ENCODE data around the gene DMD.
A peak's percentile ranks its signal among the peaks of the same experiment; 100 is the strongest.
"Not testable (repeated sequence)": the region's sequence is repeated elsewhere in the genome, so short reads cannot be mapped to it uniquely, and the experiment has no call there.

The DMD gene

GRCh38 chrX:32448320-32448719 is 763.0 kb downstream of the DMD start:
- in situ Hi-C loops (cut with MboI; ENCODE audit: low pct_unique_long_range_greater_than_20kb, low sequenced_read_pairs), result no loop called here

GRCh38 chrX:32447640-32448039 is 763.7 kb downstream of the DMD start:
- in situ Hi-C loops (cut with MboI; ENCODE audit: low pct_unique_long_range_greater_than_20kb, low sequenced_read_pairs), result no loop called here
- no peak for DNase-seq

More at GRCh38 chrX:32448320-32448719, 763.0 kb downstream of the DMD start:
- DNase-seq, result peak; percentile 48

GRCh38 chrX:32443841-32444240 is 767.5 kb downstream of the DMD start:
- no peak for DNase-seq
- in situ Hi-C loops (cut with MboI; ENCODE audit: low pct_unique_long_range_greater_than_20kb, low sequenced_read_pairs), result no loop called here

DNA sequence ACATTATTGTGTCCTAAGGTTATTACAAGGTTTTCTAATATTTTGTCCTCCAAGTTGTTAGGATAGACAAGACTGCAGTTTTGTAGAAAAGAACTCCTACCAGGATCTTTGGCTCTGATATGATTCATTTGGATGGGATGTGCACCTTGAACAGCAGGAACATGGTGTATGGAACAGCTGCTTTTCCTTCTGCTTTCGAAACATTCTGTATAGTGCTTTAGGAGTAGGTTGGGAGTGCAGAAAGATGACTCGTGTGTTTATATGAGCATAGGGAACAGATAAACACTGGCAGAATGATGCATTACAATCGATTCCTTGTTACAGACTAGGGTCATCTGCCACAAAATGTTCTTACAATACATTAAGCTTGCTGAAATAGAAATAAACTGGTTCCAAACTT is 790.1 kb downstream of the DMD start:
- no peak for DNase-seq
- in situ Hi-C loops (cut with MboI; ENCODE audit: low pct_unique_long_range_greater_than_20kb, low sequenced_read_pairs), result no loop called here

GRCh38 chrX:32408389-32408788 is 803.0 kb downstream of the DMD start:
- in situ Hi-C loops (cut with MboI; ENCODE audit: low pct_unique_long_range_greater_than_20kb, low sequenced_read_pairs), result no loop called here
- DNase-seq, result peak; percentile 4

- in situ Hi-C loops (cut with MboI; ENCODE audit: low pct_unique_long_range_greater_than_20kb, low sequenced_read_pairs), result no loop called here
- DNase-seq, result no peak
Measured at GRCh38 chrX:32397562-32398216, 813.7 kb downstream of the DMD start.

DNA sequence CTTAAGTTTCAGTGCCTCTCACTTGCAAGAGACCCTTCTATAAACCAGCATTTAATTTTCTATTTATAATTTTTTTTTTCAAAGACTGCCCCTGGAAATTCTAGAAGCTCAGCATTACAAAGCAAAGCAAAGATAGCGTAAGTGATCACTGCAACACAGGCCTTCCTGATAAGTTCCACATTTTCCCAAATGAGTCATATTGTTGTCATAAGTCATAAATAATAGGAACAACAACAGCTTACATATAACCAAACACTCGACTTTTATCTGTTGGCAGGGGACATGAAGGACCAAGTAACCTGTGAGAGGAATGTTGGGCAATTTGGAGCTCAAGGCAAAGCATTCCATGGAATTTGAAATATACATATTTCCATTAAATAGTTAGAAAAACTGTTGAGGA is 815.5 kb downstream of the DMD start:
- in situ Hi-C loops (cut with MboI; ENCODE audit: low pct_unique_long_range_greater_than_20kb, low sequenced_read_pairs), result no loop called here
- no peak for DNase-seq

GRCh38 chrX:32392655-32393054 is 818.7 kb downstream of the DMD start:
- no peak for DNase-seq
- in situ Hi-C loops (cut with MboI; ENCODE audit: low pct_unique_long_range_greater_than_20kb, low sequenced_read_pairs), result no loop called here

DNA sequence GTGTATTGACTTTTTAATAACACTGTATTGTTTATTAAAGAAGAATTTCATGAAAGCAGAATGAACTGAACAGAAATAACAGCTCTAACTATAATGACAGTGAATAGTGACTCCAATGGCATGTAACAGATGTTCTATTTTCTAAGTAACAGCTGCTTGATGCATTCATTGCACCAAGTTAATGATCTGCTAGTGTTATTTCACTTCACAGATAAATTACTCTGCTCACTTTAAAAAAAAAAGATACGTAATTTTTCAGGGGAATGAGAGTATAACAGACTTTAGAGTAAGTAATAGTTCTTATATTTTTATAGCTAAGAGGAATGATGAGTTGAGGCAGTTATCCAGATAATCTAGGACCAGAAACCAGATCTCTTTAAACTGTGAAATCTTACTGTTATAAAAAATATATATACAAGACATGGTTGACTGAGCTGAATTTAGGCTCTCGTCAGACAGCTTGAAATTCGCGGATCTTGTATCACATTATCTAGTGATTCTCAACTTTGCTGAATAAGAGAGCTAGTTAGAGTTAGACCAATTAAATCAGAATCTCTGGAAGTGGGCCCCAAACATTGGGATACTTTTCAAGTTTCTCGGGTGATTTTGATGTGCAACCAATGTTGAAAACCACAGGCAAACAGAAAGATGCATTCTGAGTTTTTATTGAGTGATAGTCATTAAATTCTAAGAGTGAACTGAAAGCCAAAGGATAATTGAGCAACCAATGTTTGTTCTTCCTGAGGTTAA is 840.7 kb downstream of the DMD start:
- in situ Hi-C loops (cut with MboI; ENCODE audit: low pct_unique_long_range_greater_than_20kb, low sequenced_read_pairs), result no loop called here
- DNase-seq, result no peak

DNA sequence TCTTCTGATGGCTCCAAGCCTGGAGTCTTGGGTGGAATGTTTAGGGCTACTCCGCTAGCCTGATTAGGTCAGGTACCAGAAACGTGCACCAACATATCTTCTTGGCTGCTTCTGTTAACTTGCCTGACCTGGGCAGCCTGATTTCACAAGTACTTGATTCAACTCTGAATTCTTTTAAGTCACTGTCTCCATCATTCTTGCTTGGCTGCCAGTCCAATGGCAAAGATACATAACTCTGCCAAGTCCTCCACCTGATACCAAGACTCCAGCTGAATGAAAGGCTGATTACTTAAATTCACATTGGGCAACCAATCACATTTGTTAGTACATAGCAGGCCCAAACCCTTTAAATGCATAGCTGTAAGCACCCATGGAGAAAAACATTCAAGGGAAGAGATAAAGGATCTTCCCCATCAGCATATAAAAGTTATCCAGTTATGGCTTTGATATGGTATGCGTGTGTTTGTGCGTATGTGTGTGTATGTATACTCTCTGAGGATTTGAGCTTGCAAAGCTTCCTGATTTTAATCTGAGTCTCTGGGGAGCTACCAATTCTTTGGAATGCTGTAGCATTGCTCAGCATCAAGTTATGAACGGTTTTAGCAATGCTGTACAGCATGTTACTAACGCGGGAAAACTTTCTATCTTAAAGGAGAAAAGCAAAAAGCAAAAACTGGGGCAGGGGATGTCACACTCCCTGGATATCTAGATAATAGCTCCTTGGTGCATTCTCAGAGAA is 917.2 kb downstream of the DMD start:
- in situ Hi-C loops (cut with MboI; ENCODE audit: low pct_unique_long_range_greater_than_20kb, low sequenced_read_pairs), result no loop called here

DNA sequence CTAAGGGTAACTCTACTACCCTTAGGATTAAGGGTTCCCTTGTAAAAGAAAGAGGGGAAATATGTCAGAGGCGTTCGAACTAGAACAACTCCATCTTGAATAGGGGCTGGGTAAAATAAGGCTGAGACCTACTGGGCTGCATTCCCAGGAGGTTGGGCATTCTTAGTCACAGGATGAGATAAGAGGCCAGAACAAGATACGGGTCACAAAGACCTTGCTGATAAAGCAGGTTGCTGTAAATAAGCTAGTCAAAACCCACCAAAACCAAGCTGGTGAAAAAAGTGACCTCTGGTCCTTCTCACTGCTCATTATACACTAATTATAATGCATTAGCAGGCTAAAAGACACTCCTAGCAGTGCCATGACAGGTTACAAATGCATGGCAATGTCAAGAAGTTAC is 922.0 kb downstream of the DMD start:
- in situ Hi-C loops (cut with MboI; ENCODE audit: low pct_unique_long_range_greater_than_20kb, low sequenced_read_pairs), result no loop called here
- no peak for DNase-seq

More for the DNA sequence above, 917.2 kb downstream of the DMD start:
- no peak for DNase-seq

DNA sequence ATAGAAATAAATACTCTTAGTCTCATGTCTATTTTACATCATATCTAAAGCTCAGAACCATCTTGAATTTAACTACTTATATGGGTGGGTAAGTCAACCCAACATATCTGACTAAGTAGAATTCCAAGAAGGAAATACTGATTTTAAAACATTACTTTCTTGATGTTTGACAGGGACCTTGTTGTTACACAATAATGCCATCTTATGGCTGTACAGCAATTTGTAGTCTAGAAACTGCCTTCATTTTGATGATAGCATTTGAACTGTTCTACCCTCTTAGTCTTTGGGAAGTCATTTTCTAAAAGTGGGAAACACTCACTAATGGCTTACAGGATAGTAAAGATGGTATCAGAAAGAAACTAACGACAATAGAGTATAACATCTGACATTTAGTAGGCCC is 929.5 kb downstream of the DMD start:
- in situ Hi-C loops (cut with MboI; ENCODE audit: low pct_unique_long_range_greater_than_20kb, low sequenced_read_pairs), result no loop called here
- DNase-seq, result no peak

DNA sequence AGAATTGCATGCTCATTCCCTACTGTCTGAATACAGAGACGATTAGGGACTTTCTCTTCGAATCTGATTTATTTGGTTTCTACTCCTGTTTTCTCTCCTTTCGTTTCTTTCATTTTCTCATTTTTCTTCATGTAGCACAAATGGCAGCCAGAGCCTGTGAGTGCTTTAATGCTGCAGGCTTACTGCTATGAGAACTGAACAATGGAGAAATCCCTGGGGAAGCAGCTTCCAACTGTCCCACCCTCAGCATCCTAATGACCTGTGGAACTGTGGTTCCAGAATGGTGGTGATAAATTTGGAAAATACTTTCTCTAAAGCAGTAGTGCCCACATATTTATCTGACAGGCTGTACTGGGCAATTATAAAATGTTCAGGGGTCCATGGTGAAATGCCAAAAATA is 930.4 kb downstream of the DMD start:
- no peak for DNase-seq
- in situ Hi-C loops (cut with MboI; ENCODE audit: low pct_unique_long_range_greater_than_20kb, low sequenced_read_pairs), result no loop called here

DNA sequence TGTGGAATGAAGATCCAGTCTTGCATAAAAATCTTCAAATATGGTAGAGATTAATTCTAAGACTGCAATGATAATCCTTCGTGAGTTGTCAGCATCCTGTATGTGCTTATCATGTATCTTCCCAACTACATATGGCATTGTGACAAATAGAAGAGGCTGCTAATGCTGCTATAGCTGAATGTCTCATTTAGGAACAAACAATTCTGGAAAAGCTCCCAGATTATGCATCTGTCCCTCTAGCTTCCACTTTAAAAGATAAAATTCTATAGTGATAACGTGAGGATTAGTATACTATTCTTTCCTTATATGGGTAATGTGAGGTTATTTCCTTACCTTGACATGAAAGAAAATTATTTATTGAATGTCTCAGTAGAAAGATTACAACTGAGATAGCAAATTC is 930.9 kb downstream of the DMD start:
- no peak for DNase-seq
- in situ Hi-C loops (cut with MboI; ENCODE audit: low pct_unique_long_range_greater_than_20kb, low sequenced_read_pairs), result no loop called here

GRCh38 chrX:32276153-32276552 is 935.2 kb downstream of the DMD start:
- no peak for DNase-seq
- in situ Hi-C loops (cut with MboI; ENCODE audit: low pct_unique_long_range_greater_than_20kb, low sequenced_read_pairs), result no loop called here

DNA sequence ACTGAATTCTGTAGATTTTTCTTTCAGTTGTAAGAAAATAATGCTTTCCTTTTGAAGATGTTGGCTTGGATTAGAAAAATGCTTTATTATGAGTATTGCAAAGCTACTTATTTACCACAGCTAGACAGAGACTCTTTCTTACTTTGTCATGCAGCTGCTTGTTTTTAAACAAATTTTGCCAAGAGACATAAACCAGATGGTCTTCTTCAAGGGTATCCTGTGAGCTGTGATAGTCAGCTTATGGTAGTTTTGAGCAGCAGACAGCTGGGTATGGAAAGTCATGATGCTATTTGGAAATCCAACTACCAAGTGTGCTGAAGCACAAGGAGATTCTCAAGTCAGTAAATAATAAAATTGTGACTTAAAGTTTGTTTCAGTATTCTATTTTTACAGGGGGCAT is 941.5 kb downstream of the DMD start:
- DNase-seq, result no peak
- in situ Hi-C loops (cut with MboI; ENCODE audit: low pct_unique_long_range_greater_than_20kb, low sequenced_read_pairs), result no loop called here

- DNase-seq, result no peak
- in situ Hi-C loops (cut with MboI; ENCODE audit: low pct_unique_long_range_greater_than_20kb, low sequenced_read_pairs), result no loop called here
Measured at GRCh38 chrX:32268207-32268606, 943.1 kb downstream of the DMD start.

DNA sequence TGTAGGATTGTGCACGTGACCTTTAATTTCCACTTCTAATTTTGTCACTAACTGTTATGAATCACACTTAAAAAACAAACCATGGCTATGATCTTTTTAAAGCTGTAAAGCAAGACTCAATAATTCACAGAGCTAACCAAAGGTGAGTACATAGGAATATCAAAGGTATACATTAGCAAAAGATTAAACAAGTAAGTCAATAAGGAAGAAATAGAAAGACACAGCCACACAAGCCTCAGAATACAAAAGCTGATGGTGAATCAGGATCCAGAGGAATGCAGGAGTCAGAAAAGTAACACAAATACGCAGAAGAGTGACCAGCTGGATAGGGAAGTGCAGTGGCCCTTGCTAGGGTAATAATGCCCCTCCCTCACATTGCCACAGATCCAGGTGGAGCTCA is 943.6 kb downstream of the DMD start:
- in situ Hi-C loops (cut with MboI; ENCODE audit: low pct_unique_long_range_greater_than_20kb, low sequenced_read_pairs), result no loop called here
- DNase-seq, result no peak

GRCh38 chrX:32246675-32247074 is 964.7 kb downstream of the DMD start:
- peak; percentile 61 for DNase-seq

GRCh38 chrX:32195611-32196010 is 1015.7 kb downstream of the DMD start:
- DNase-seq, result no peak
- in situ Hi-C loops (cut with MboI; ENCODE audit: low pct_unique_long_range_greater_than_20kb, low sequenced_read_pairs), result no loop called here

More at GRCh38 chrX:32246675-32247074, 964.7 kb downstream of the DMD start:
- in situ Hi-C loops (cut with MboI; ENCODE audit: low pct_unique_long_range_greater_than_20kb, low sequenced_read_pairs), result not testable (repeated sequence)

Measured in KBM-7 (cell line).